H9 (cell line): Measurements from ENCODE around the gene CLSTN3. TPM values are rescaled to one million over a fixed set of nuclear protein-coding genes. Genes with fewer than 3 reads are reported as not detected.

ENCODE experiments used
- DNase-seq: peaks from one replicate; pipeline ENCODE4 v3.0.0-alpha.2; 2017
- H2AFZ ChIP-seq: one replicate; pipeline ENCODE4 v1.6.1; 2013; ENCODE audit warnings: mild to moderate bottlenecking, low read length, control low read depth, moderate library complexity
- H2AK5ac ChIP-seq: 2 replicates; pipeline ENCODE4 v1.6.1; 2013; ENCODE audit warnings: low read length, control low read depth, mixed read lengths; ENCODE audit not compliant: insufficient read length
- H2BK120ac ChIP-seq: one replicate; pipeline ENCODE4 v1.6.1; 2013; ENCODE audit warnings: low read depth, mild to moderate bottlenecking, low read length, control low read depth, inconsistent platforms; ENCODE audit not compliant: poor library complexity, severe bottlenecking
- H2BK12ac ChIP-seq: 2 replicates; pipeline ENCODE4 v1.6.1; 2013; ENCODE audit warnings: low read length, control low read depth, mixed read lengths, low read depth; ENCODE audit not compliant: insufficient read length
- H2BK15ac ChIP-seq: 2 replicates; pipeline ENCODE4 v1.6.1; 2013; ENCODE audit warnings: low read depth, low read length, control low read depth
- H2BK20ac ChIP-seq: one replicate; pipeline ENCODE4 v1.6.1; 2013; ENCODE audit warnings: low read depth, mild to moderate bottlenecking, low read length, control low read depth, inconsistent platforms; ENCODE audit not compliant: poor library complexity, severe bottlenecking
- H2BK5ac ChIP-seq: 2 replicates; pipeline ENCODE4 v1.6.1; 2013; ENCODE audit warnings: low read length, control low read depth, mixed read lengths; ENCODE audit not compliant: insufficient read length
- H3K14ac ChIP-seq: 2 replicates; pipeline ENCODE4 v1.6.1; 2013; ENCODE audit warnings: low read length, control low read depth; ENCODE audit not compliant: insufficient read depth
- H3K18ac ChIP-seq: 2 replicates; pipeline ENCODE4 v1.6.1; 2013; ENCODE audit warnings: low read depth, mild to moderate bottlenecking, mixed read lengths, low read length, control low read depth; ENCODE audit not compliant: insufficient read length
- H3K23ac ChIP-seq: 2 replicates; pipeline ENCODE4 v1.6.1; 2013; ENCODE audit warnings: low read length, control low read depth, mixed read lengths, low read depth; ENCODE audit not compliant: insufficient read length
- H3K23me2 ChIP-seq: 2 replicates; pipeline ENCODE4 v1.6.1; 2013; ENCODE audit warnings: low read depth, mild to moderate bottlenecking, mixed read lengths, low read length, control low read depth; ENCODE audit not compliant: insufficient read length, poor library complexity, severe bottlenecking
- H3K27ac ChIP-seq: 2 replicates; pipeline ENCODE4 v1.5.1; 2013; ENCODE audit warnings: low read length, control low read depth, mixed read lengths, low read depth; ENCODE audit not compliant: insufficient read length
- H3K27me3 ChIP-seq: 2 replicates; pipeline ENCODE4 v1.6.1; 2013; ENCODE audit warnings: low read length, control low read depth, inconsistent platforms; ENCODE audit not compliant: insufficient read depth
- H3K4ac ChIP-seq: 2 replicates; pipeline ENCODE4 v1.6.1; 2013; ENCODE audit warnings: low read depth, mild to moderate bottlenecking, control low read depth, inconsistent platforms, low read length, moderate library complexity
- H3K4me1 ChIP-seq: 2 replicates; pipeline ENCODE4 v1.6.1; 2013; ENCODE audit warnings: low read length, control low read depth, inconsistent platforms; ENCODE audit not compliant: insufficient read depth
- H3K4me2 ChIP-seq: 2 replicates; pipeline ENCODE4 v1.6.1; 2013; ENCODE audit warnings: low read length, control low read depth, mixed read lengths; ENCODE audit not compliant: insufficient read length, insufficient read depth
- H3K56ac ChIP-seq: 2 replicates; pipeline ENCODE4 v1.6.1; 2013; ENCODE audit warnings: low read depth, mild to moderate bottlenecking, mixed read lengths, low read length, control low read depth; ENCODE audit not compliant: insufficient read length
- H3K79me1 ChIP-seq: 2 replicates; pipeline ENCODE4 v1.6.1; 2013; ENCODE audit warnings: low read depth, mild to moderate bottlenecking, moderate library complexity, low read length, control low read depth, inconsistent platforms; ENCODE audit not compliant: insufficient read depth, poor library complexity, severe bottlenecking
- H3K79me2 ChIP-seq: 2 replicates; pipeline ENCODE4 v1.6.1; 2013; ENCODE audit warnings: low read length, control low read depth, inconsistent platforms; ENCODE audit not compliant: insufficient read depth
- H3K9ac ChIP-seq: 2 replicates; pipeline ENCODE4 v1.6.1; 2013; ENCODE audit warnings: low read length, control low read depth, mixed read lengths; ENCODE audit not compliant: insufficient read length; ENCODE audit errors: extremely low read depth
- H3K9me3 ChIP-seq: one replicate; pipeline ENCODE4 v1.6.1; 2013; ENCODE audit warnings: low read depth, low read length, inconsistent platforms; ENCODE audit not compliant: control insufficient read depth
- H3T11ph ChIP-seq: one replicate; pipeline ENCODE4 v1.6.1; 2013; ENCODE audit warnings: mild to moderate bottlenecking, low read length, control low read depth, inconsistent platforms
- H4K20me1 ChIP-seq: one replicate; pipeline ENCODE4 v1.6.1; 2013; ENCODE audit not compliant: control insufficient read depth, insufficient read length, insufficient read depth
- H4K5ac ChIP-seq: 2 replicates; pipeline ENCODE4 v1.6.1; 2013; ENCODE audit warnings: low read depth, mild to moderate bottlenecking, mixed read lengths, low read length, control low read depth; ENCODE audit not compliant: insufficient read length
- H4K8ac ChIP-seq: replicated peaks from 2 replicates; pipeline ENCODE4 v1.6.1; 2013; ENCODE audit warnings: low read length, control low read depth, mixed read lengths, low read depth; ENCODE audit not compliant: insufficient read length
- H4K91ac ChIP-seq: 2 replicates; pipeline ENCODE4 v1.6.1; 2013; ENCODE audit warnings: low read depth, mild to moderate bottlenecking, moderate library complexity, mixed read lengths, low read length, control low read depth; ENCODE audit not compliant: insufficient read length
- H3K27ac Mint-ChIP-seq, 3 experiments: 2 replicates in 2 of 3; 3 replicates in 1 of 3; pipeline ENCODE4 v1.8.0; 2020 to 2021; ENCODE audit warnings: mixed read lengths in 3 of 3, mild to moderate bottlenecking in 1 of 3, moderate library complexity in 1 of 3
- H3K27me3 Mint-ChIP-seq: 2 replicates; pipeline ENCODE4 v1.8.0; 2021; ENCODE audit warnings: low read depth, mild to moderate bottlenecking, moderate library complexity, mixed read lengths
- H3K36me3 Mint-ChIP-seq, 3 experiments: 2 replicates in 2 of 3; 3 replicates in 1 of 3; pipeline ENCODE4 v1.8.0; 2020 to 2021; ENCODE audit warnings: low read depth in 3 of 3, mixed read lengths in 3 of 3; ENCODE audit not compliant: insufficient read depth in 1 of 3
- H3K4me1 Mint-ChIP-seq, 2 experiments: 2 replicates each; pipeline ENCODE4 v1.8.0; 2020; ENCODE audit warnings: mixed read lengths in 2 of 2
- H3K4me3 Mint-ChIP-seq, 2 experiments: 2 replicates in 1 of 2; 3 replicates in 1 of 2; pipeline ENCODE4 v1.8.0; 2020 to 2021; ENCODE audit warnings: mild to moderate bottlenecking in 2 of 2, mixed read lengths in 2 of 2, moderate library complexity in 1 of 2
- H3K9me3 Mint-ChIP-seq, 2 experiments: 2 replicates in 1 of 2; 3 replicates in 1 of 2; pipeline ENCODE4 v1.8.0; 2020; ENCODE audit warnings: mild to moderate bottlenecking in 2 of 2, mixed read lengths in 2 of 2, moderate library complexity in 1 of 2
- WGBS: extraction: QIAGEN DNeasy Blood & Tissue Kit; methylation state at CpG from one replicate; pipeline ENCODE4 v1.1.7; 2013; ENCODE audit warnings: missing lambda C conversion rate, low lambda C conversion rate, mixed read lengths; ENCODE audit not compliant: insufficient read length; ENCODE audit errors: extremely low coverage; 5-methylcytosine and 5-hydroxymethylcytosine counted together
- total RNA-seq: library from RNA; stranded (reverse); gene quantifications from 2 replicates; pipeline ENCODE4 v1.2.1, GENCODE V29; 2021
- TF ChIP-seq, protein P1 (sequence below): fragments of 200-600 bp; sonication (generic); conservative IDR thresholded peaks from 3 replicates; pipeline ENCODE4 v1.8.0; 2021; ENCODE audit warnings: antibody characterized with exemption, mild to moderate bottlenecking

Gene CLSTN3
- total RNA-seq, 1 experiment from 2014 or later = 26.2 TPM

GRCh38 chr12:7143564-7143963 lies 13.4 kb downstream of the CLSTN3 start:
- no peaks in the 10 kb centered on the region for H3K9me3 Mint-ChIP-seq
- no peak overlapping the region for H3K4me3 Mint-ChIP-seq
- no peak overlapping the region for H2BK120ac ChIP-seq
- no peak overlapping the region for H4K5ac ChIP-seq
- H3K23me2 ChIP-seq = no peaks in the 10 kb centered on the region
- no peak overlapping the region for H2BK5ac ChIP-seq
- H3K27me3 Mint-ChIP-seq = no peaks in the 10 kb centered on the region; the same call in 1 of the 2 replicates
- H3K27me3 ChIP-seq = no peaks in the 10 kb centered on the region
- no peak overlapping the region for H3K27ac Mint-ChIP-seq
- H3K79me2 ChIP-seq = no peaks in the 10 kb centered on the region
- H3K79me1 ChIP-seq = no peaks in the 10 kb centered on the region
- no peaks in the 10 kb centered on the region for H3K4me1 Mint-ChIP-seq
- H4K20me1 ChIP-seq = no peaks in the 10 kb centered on the region
- H3K4ac ChIP-seq = no peak overlapping the region
- no peaks in the 10 kb centered on the region for H3K4me1 ChIP-seq
- H3K18ac ChIP-seq = no peak overlapping the region
- H3T11ph ChIP-seq = no peak overlapping the region
- no peak overlapping the region for H3K9ac ChIP-seq
- H2AFZ ChIP-seq = no peak overlapping the region
- no peak overlapping the region for H2BK20ac ChIP-seq
- no peak overlapping the region for H4K8ac ChIP-seq
- no peak overlapping the region for H3K56ac ChIP-seq
- no peak overlapping the region for H2BK12ac ChIP-seq
- H3K27ac ChIP-seq = no peak overlapping the region
- no peak overlapping the region for H3K23ac ChIP-seq
- H4K91ac ChIP-seq = no peak overlapping the region
- TF ChIP-seq, protein P1, sequence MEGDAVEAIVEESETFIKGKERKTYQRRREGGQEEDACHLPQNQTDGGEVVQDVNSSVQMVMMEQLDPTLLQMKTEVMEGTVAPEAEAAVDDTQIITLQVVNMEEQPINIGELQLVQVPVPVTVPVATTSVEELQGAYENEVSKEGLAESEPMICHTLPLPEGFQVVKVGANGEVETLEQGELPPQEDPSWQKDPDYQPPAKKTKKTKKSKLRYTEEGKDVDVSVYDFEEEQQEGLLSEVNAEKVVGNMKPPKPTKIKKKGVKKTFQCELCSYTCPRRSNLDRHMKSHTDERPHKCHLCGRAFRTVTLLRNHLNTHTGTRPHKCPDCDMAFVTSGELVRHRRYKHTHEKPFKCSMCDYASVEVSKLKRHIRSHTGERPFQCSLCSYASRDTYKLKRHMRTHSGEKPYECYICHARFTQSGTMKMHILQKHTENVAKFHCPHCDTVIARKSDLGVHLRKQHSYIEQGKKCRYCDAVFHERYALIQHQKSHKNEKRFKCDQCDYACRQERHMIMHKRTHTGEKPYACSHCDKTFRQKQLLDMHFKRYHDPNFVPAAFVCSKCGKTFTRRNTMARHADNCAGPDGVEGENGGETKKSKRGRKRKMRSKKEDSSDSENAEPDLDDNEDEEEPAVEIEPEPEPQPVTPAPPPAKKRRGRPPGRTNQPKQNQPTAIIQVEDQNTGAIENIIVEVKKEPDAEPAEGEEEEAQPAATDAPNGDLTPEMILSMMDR = no peak
- H3K36me3 Mint-ChIP-seq = peaks cover 6 to 41% (median 22%) of the 10 kb centered on the region in 3 experiments
- no peak overlapping the region for H2BK15ac ChIP-seq
- no peak overlapping the region for H3K4me2 ChIP-seq
- H3K14ac ChIP-seq = no peak overlapping the region
- no peaks in the 10 kb centered on the region for H3K9me3 ChIP-seq
- no peak for DNase-seq
- no CpG with 5 or more reads among the region's 7 CpGs for WGBS
- H2AK5ac ChIP-seq = no peak overlapping the region
